ENCODE data around the gene ANO1.

- TF ChIP-seq POLR2A (IDR thresholded peaks at IDR 0.05) (no peak), CTCF (IDR thresholded peaks at IDR 0.05) (no peak)
Measured at GRCh38 chr11:70113801-70114200, 35.7 kb downstream of the ANO1 start.

Measured in prostate gland (tissue), 2 donors.